HTR-8/SVneo (cell line): ENCODE results near the gene HECTD4.
"Not testable (repeated sequence)": the region's sequence is repeated elsewhere in the genome, so short reads cannot be mapped to it uniquely, and the experiment has no call there.

ENCODE experiments used
- DNase-seq: peaks from one replicate; pipeline ENCODE4 v3.0.0; 2011; ENCODE audit warnings: low spot score, mixed read lengths; ENCODE audit not compliant: insufficient read length
- FAIRE-seq: peaks from 2 replicates; lab custom pipeline; 2011; peaks lifted over from hg19 to GRCh38; lab: Jason Lieb, UNC

HECTD4 gene

GRCh38 chr12:112283546-112283945, 98.7 kb downstream of the HECTD4 start:
- no peak for DNase-seq

DNA sequence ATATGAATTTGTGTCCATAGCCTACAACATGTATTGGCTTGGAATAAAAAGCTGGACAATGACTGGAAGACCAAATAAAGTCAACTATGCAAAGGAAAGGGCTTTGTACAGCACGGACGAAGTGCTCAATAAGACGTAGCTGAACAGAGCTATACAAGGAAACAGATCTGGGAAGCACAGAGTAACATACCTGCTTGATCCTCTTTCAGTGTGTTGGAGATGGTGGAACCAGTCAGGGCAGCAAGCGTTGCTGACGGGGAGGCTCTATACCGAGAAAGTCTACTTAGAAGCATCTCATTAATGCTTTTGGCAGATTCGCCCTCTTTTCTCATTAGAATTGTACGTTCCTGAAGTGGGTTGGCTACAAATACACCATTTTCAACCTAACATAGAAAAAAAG, 99.3 kb downstream of the HECTD4 start:
- FAIRE-seq, result no peak
- no peak for DNase-seq

More at GRCh38 chr12:112283546-112283945, 98.7 kb downstream of the HECTD4 start:
- FAIRE-seq, result no peak

- DNase-seq (no peak), FAIRE-seq (no peak)
These were observed 106.4 kb downstream of the HECTD4 start for GRCh38 chr12:112275836-112276235.

- FAIRE-seq (no peak), DNase-seq (no peak)
These were observed 107.0 kb downstream of the HECTD4 start for GRCh38 chr12:112275207-112275606.

- FAIRE-seq, result no peak
- no peak for DNase-seq
These were observed 111.6 kb downstream of the HECTD4 start for GRCh38 chr12:112270673-112271072.

GRCh38 chr12:112266473-112266872, 115.8 kb downstream of the HECTD4 start:
- FAIRE-seq (no peak), DNase-seq (no peak)

DNA sequence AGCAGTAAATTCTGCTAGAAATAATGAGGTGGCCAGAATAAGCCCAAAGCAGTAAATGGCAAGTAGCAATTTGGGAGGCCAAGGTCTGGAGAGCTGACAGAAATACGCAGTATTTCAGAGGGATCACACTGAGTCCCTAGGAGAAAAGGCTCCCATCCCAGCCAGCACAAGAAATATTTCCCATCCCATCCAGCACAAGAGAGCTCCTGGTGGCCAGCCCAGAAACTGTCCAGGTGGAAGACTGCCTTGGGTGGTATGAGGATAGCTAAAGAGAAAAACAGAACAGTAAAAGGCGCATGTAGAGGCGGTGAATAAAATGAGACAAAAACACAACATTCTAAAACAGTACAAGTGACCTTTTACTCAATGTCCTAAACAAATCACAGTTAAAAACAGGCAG, 120.7 kb downstream of the HECTD4 start:
- DNase-seq (peak; percentile 15), FAIRE-seq (no peak)

DNA sequence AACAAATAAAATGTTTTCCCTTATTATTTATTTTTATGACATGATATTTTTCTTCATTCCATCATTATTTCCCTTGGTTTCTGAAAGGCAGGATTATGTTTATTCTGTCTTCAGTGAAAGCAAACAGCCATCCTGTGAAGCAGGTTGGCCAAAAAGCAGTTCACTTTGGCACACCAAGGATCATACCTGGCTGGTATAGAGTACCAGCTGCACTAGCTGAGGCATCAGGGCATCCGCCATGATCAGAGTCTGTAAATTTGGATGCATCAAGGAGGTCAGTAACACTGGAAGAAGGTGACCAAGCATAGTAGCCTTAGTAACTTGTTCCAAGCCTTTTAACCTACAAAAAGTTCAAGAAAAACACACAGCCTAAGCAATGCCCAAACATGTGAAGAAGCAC, 123.3 kb downstream of the HECTD4 start:
- FAIRE-seq, result no peak
- DNase-seq, result no peak

GRCh38 chr12:112256780-112257179, 125.5 kb downstream of the HECTD4 start:
- FAIRE-seq, result no peak
- DNase-seq, result no peak

GRCh38 chr12:112252184-112252583, 130.0 kb downstream of the HECTD4 start:
- FAIRE-seq (no peak), DNase-seq (no peak)

- DNase-seq, FAIRE-seq: not testable (repeated sequence)
These were observed 137.3 kb downstream of the HECTD4 start for GRCh38 chr12:112244902-112245301.

- FAIRE-seq (no peak), DNase-seq (no peak)
These were observed 138.7 kb downstream of the HECTD4 start for GRCh38 chr12:112243255-112244110.

GRCh38 chr12:112241176-112241575, 141.1 kb downstream of the HECTD4 start:
- DNase-seq, result no peak
- no peak for FAIRE-seq

- FAIRE-seq (no peak), DNase-seq (no peak)
These were observed 142.3 kb downstream of the HECTD4 start for GRCh38 chr12:112239881-112240280.

- DNase-seq, result no peak
- FAIRE-seq, result no peak
These were observed 143.2 kb downstream of the HECTD4 start for GRCh38 chr12:112239020-112239419.

DNA sequence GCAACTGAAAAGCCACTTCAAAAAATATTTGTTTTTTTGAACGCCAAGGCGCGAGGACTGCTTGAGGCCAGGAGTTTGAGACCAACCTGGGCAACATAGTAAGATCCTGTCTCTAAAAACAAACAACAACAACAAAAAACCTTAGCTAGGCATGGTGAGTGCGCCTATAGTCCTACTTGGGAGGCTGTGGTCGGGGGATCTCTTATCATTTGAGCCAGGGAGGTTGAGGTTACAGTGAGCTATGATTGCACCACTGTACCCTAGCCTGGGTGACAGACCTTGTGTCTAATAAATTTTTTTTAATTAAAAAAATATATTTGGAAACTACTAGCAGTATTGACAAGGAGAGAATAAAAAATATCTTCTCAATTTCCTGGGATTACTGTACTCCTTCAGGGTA, 143.8 kb downstream of the HECTD4 start:
- no peak for FAIRE-seq

DNA sequence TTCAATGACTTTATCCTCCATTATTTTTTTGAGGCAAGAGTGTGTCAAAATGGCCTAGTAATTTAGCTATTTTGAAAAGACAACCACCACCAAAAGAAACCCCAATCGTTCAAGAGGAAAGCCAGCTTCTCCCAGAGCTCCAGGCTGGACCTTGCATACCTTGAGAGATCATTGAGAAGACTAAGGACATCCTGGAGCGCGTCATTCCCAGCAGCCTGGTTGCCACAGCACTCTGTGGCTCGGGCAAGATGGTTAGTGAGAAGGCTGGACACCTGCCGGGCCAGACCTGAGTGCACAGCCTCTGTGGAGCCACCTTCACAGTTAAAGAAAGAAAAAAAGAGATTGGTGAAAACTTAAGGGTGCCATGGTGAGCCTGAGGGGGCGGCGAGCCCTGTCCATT, 145.4 kb downstream of the HECTD4 start:
- DNase-seq (no peak), FAIRE-seq (no peak)

More for the DNA sequence above, 143.8 kb downstream of the HECTD4 start:
- no peak for DNase-seq

DNA sequence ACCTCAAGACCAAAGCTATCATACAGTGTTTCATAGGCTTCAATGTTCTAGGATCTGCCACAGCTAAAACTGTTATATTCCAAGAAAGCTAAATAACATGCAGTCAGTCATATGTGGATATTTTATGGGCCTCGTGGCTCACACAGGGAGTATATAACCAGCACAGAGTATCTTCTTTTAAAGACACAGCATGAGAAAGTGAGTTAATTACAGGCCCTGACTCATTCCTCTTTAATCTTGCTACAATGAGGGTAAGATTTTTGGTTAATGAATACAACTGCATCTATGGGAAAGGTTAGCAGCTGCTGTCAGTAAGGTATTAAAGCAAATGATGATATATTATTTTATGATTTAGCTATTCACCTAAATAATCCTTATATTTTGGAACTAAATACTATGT, 145.8 kb downstream of the HECTD4 start:
- DNase-seq (no peak), FAIRE-seq (no peak)

DNA sequence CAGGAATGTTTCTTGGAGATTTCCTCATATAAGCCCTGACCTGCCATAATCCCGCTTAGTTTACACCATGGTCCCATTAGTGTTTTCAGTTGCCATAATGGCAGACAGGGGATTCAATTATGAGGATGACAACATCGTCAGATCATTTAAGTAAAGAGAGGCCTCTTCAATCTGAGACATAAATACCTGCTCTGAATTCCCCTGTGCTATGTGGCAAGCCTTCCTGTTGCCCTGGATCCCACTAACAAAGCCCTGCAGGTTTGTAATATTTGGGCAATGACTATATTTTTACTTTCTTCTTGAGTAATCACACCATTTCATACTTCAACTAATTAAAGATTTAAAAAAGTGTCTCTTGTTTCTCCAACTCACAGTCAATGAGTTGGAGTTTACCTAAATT, 147.9 kb downstream of the HECTD4 start:
- FAIRE-seq (no peak), DNase-seq (no peak)

DNA sequence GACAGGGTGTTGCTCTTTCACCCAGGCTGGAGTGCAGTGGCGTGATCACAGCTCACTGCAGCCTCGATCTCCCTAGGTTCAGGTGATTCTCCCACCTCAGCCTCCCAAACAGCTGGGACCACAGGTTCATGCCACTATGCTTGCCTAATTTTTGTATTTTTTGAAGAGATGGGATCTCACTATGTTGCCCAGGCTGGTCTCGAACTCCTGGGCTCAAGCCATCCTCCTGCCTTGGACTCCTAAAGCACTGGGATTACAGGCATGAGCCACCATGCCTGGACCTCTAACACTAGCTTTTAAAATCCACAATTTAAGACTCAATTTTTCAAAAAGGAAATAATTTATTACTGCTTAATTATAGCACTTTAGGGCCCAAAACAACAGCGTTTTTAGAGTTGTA, 149.0 kb downstream of the HECTD4 start:
- DNase-seq (no peak), FAIRE-seq (no peak)

GRCh38 chr12:112230136-112230535, 152.1 kb downstream of the HECTD4 start:
- DNase-seq (no peak), FAIRE-seq (no peak)

DNA sequence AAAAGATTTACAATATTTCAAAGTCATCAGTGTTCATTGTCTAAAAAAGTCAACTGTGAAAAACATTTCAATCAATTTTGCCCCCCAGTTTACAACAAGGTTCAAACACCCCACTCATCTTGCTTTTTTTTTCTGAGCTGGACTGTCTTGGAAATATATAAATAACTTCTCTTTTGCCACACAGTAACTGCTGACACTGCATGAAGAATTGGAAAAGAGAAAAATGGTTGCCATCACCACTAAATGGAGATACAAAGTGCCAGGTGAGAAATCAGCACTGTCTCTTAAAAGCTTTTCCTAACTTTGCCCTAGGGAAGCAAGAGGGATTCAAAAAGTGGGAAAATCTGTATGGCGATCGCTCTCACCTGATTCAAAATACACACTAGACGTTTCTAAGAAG, 155.5 kb downstream of the HECTD4 start:
- FAIRE-seq (no peak), DNase-seq (no peak)
